Stimulated activated CD4-positive, alpha-beta T cell treated with anti-CD3 and anti-CD28 coated beads, Interleukin-1b, Interleukin-23, amount 100 ng/mL, for 24 hours (primary cell): ENCODE results near the gene MUC12.
"Not testable (repeated sequence)": the region's sequence is repeated elsewhere in the genome, so short reads cannot be mapped to it uniquely, and the experiment has no call there.

ENCODE experiments used
- DNase-seq, 4 experiments: peaks; one replicate each; pipeline ENCODE4 v3.0.0-alpha.2; 2020; ENCODE audit warnings: low read depth in 4 of 4, low spot score in 1 of 4

Gene MUC12

DNA sequence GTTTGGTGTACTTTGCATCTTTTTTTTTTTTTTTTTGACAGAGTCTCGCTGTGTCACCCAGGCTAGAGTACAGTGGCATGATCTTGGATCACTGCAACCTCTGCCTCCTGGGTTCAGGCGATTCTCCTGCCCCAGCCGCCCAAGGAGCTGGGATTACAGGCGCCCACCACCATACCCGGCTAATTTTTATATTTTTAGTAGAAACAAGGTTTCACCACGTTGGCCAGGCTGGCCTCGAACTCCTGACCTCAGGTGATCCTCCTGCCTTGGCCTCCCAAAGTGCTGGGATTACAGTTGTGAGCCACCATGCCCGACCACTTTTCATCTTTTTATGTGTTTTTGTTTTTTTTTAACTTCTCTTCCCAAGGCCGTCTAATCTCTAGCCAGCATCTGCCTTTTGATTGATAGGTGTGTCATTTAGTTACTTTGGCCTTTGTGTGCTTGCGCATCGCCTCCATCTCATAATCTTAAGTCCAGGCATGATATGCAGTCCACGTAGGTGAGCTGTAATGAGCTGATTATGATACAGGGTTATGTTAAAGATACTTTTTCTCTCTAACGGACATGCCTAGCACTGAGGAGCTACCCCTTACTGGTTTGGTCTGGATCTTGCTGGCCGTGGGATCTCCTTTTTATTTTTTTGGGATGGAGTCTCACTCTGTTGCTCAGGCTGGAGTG is 15.0 kb downstream of the MUC12 start:
- DNase-seq, result not testable (repeated sequence)

GRCh38 chr7:100985033-100985797 is 15.8 kb downstream of the MUC12 start:
- not testable (repeated sequence) for DNase-seq

GRCh38 chr7:100991631-100992030 is 22.3 kb downstream of the MUC12 start:
- DNase-seq, result no peak

- not testable (repeated sequence) for DNase-seq
Observed at GRCh38 chr7:100992280-100992679, 22.9 kb downstream of the MUC12 start.

GRCh38 chr7:100994671-100995070 is 25.3 kb downstream of the MUC12 start:
- DNase-seq, result not testable (repeated sequence)

DNA sequence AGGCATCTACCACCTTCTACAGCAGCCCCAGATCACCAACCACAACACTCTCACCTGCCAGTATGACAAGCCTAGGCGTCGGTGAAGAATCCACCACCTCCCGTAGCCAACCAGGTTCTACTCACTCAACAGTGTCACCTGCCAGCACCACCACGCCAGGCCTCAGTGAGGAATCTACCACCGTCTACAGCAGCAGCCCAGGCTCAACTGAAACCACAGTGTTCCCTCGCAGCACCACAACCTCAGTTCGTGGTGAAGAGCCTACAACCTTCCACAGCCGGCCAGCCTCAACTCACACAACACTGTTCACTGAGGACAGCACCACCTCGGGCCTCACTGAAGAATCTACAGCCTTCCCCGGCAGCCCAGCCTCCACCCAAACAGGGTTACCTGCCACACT is 29.2 kb downstream of the MUC12 start:
- DNase-seq, result not testable (repeated sequence)

- DNase-seq, result not testable (repeated sequence)
Observed at GRCh38 chr7:100999334-100999733, 30.0 kb downstream of the MUC12 start.

DNA sequence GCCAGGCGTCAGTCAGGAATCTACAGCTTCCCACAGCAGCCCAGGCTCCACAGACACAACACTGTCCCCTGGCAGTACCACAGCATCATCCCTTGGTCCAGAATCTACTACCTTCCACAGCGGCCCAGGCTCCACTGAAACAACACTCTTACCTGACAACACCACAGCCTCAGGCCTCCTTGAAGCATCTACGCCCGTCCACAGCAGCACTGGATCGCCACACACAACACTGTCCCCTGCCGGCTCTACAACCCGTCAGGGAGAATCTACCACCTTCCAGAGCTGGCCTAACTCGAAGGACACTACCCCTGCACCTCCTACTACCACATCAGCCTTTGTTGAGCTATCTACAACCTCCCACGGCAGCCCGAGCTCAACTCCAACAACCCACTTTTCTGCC is 30.7 kb downstream of the MUC12 start:
- DNase-seq, result not testable (repeated sequence)

DNA sequence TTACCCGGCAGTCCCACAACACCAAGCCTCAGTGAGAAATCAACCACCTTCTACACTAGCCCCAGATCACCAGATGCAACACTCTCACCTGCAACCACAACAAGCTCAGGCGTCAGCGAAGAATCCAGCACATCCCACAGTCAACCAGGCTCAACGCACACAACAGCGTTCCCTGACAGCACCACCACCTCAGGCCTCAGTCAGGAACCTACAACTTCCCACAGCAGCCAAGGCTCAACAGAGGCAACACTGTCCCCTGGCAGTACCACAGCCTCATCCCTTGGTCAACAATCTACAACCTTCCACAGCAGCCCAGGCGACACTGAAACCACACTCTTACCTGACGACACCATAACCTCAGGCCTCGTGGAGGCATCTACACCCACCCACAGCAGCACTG is 33.0 kb downstream of the MUC12 start:
- not testable (repeated sequence) for DNase-seq

GRCh38 chr7:101007361-101007760 is 38.0 kb downstream of the MUC12 start:
- DNase-seq, result not testable (repeated sequence)

GRCh38 chr7:101009629-101010028 is 40.3 kb downstream of the MUC12 start:
- no peak for DNase-seq

GRCh38 chr7:101012931-101013330 is 43.6 kb downstream of the MUC12 start:
- no peak for DNase-seq

DNA sequence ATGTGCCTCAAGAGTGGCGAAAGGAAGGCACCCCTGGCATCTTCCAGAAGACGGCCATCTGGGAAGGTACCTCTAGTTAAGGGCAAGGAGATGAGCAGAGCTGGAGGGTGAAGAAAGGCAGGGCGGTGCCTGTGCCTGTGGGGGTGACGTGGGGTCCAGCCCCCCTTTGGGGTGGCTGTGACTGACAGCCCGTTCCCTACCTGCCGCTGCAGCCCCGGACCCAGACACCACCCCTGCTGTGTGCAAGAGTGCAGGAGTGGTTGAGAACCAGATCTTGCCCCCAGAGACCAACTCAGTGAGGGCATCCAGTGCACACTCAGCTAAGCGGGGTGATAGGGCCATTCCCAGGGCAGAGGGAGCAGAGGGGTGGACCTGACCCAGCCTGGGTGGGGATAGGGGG is 46.3 kb downstream of the MUC12 start:
- no peak for DNase-seq

GRCh38 chr7:101017064-101017777 is 47.9 kb downstream of the MUC12 start:
- peak; percentile 12 to 63 (median 36) for DNase-seq

DNA sequence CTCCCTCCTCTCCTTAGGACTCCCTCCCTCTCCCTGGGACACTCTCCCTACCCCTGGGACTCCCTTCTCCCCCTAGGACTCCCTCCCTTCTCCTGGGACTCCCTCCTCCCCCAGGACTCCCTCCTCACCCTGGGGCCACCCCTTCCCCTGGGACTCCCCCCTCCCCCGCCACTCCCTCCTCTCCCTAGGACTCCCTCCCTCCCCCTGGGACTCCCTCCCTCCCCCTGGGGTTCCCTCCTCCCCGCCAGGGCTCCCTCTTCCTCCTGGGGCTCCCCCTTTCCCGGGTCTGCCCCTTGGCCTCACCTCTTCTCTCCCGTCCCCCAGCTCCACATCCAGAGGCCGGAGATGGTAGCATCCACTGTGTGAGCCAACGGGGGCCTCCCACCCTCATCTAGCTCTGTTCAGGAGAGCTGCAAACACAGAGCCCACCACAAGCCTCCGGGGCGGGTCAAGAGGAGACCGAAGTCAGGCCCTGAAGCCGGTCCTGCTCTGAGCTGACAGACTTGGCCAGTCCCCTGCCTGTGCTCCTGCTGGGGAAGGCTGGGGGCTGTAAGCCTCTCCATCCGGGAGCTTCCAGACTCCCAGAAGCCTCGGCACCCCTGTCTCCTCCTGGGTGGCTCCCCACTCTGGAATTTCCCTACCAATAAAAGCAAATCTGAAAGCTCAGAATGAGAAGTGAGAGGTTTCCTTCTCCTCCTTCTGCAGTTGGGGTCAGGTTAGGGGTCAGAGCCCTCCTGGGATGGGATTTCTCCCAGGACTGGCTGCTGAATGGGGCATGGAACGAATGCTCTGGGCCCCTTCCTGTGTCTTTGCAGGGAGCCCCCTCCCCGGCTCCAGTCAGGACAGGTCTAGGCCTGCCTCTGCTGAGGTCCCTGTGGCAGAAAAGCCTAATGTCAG is 49.2 kb downstream of the MUC12 start:
- no peak for DNase-seq

DNA sequence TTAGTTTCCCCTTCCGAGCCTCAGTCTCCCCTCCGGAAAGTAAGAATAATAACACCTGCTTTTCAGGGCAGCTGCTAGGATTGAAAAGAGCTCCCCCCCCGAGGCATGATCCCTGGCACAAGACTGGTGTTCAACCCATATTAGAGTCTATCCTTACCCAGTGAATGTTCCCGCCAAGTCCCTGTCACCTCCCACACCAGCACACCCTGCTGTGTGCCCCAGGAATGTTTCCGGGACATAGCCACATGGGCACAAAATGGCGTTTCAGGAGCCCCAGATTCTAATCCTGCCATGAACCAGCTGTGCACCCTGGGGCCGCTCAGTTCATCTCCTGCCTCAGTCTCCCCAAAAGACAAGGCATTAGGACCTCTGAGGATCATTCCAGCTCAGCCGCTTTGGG is 51.1 kb downstream of the MUC12 start:
- no peak for DNase-seq

- DNase-seq, result no peak
Observed at GRCh38 chr7:101021703-101022102, 52.3 kb downstream of the MUC12 start.

- no peak for DNase-seq
Observed at GRCh38 chr7:101023839-101024238, 54.5 kb downstream of the MUC12 start.

- no peak for DNase-seq
Observed at GRCh38 chr7:101031082-101031481, 61.7 kb downstream of the MUC12 start.

DNA sequence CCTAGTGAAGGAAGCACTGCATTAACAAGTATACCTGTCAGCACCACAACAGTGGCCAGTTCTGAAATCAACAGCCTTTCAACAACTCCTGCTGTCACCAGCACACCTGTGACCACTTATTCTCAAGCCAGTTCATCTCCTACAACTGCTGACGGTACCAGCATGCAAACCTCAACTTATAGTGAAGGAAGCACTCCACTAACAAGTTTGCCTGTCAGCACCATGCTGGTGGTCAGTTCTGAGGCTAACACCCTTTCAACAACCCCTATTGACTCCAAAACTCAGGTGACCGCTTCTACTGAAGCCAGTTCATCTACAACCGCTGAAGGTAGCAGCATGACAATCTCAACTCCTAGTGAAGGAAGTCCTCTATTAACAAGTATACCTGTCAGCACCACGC is 66.6 kb downstream of the MUC12 start:
- DNase-seq, result no peak

GRCh38 chr7:101041283-101041682 is 71.9 kb downstream of the MUC12 start:
- not testable (repeated sequence) for DNase-seq
